ENCODE results near the gene CD22.

- no peak for TF ChIP-seq POLR2A (IDR thresholded peaks at IDR 0.05; ENCODE audit: low read depth, low read length)
- TF ChIP-seq CTCF (IDR thresholded peaks at IDR 0.05 in 2 of 3, conservative IDR thresholded peaks at IDR 0.05 in 1 of 3; ENCODE audit: control insufficient read depth in 2 of 3, extremely low read depth in 1 of 3, insufficient read depth in 1 of 3, low read depth in 3 of 3, low read length in 3 of 3) = no peak
- TF ChIP-seq TAF1 (IDR thresholded peaks at IDR 0.05; ENCODE audit: borderline replicate concordance, low read depth, low read length) = no peak
- no peak for TF ChIP-seq ATF2 (IDR thresholded peaks at IDR 0.05; ENCODE audit: low read length)
- TF ChIP-seq ELK1 (IDR thresholded peaks at IDR 0.05; ENCODE audit: low read depth, low read length) = no peak
- no peak for TF ChIP-seq FOXK2 (IDR thresholded peaks at IDR 0.05)
- no peak for TF ChIP-seq SP1 (IDR thresholded peaks at IDR 0.05; ENCODE audit: low read depth, low read length)
- TF ChIP-seq MEF2A (IDR thresholded peaks at IDR 0.05; ENCODE audit: insufficient read depth, low read depth, low read length) = no peak
- no peak for TF ChIP-seq EED (IDR thresholded peaks at IDR 0.05; ENCODE audit: low read depth)
Measured at GRCh38 chr19:35347930-35348298, 18.9 kb downstream of the CD22 start.
